Esophagus muscularis mucosa (tissue), 4 donors: ENCODE data around the gene C17orf114.

Experiments
- EP300 ChIP-seq: sonication (generic); formaldehyde crosslinking; IDR thresholded peaks from one replicate; pipeline ENCODE4 v1.6.1; 2017; ENCODE audit warnings: antibody characterized with exemption
- POLR2A ChIP-seq: fragments of 450-650 bp; IDR thresholded peaks from one replicate; pipeline ENCODE4 v1.6.1; 2017; ENCODE audit warnings: antibody characterized with exemption, moderate library complexity, mild to moderate bottlenecking, low read depth
- POLR2AphosphoS5 ChIP-seq, 2 donors: sonication (generic); formaldehyde crosslinking; IDR thresholded peaks; one replicate each; pipeline ENCODE4 v1.6.1; 2017; ENCODE audit warnings: antibody characterized with exemption in 2 of 2
- TF ChIP-seq, protein P1 (sequence below), 3 experiments: fragments of 200-600 bp in 2 of 3; fragments of 450-650 bp in 1 of 3; sonication (generic) in 2 of 3; IDR thresholded peaks; one replicate each; pipeline ENCODE4 v1.5.1; 2017 to 2019; ENCODE audit warnings: antibody characterized with exemption in 3 of 3, mild to moderate bottlenecking in 2 of 3, moderate library complexity in 1 of 3

DNA sequence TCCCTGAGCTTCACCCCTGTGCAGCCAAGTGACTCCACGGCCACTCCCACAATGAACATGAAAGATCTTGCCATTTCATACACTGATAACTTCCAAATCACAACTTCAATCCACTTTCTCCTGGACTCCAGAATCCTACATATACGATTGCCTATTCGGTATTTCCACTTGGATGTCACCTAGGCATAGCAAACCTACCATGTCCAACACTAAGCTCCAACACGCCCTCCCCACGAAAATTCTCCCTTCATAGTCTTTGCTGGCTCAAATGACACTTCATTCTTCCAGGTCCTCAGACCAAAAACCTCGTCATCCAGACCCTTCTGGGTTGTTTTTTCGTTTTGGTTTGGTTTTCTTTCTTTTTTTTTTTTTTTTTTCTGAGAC is 11.4 kb downstream of the C17orf114 start:
- no peak for TF ChIP-seq EP300
- TF ChIP-seq, protein P1, sequence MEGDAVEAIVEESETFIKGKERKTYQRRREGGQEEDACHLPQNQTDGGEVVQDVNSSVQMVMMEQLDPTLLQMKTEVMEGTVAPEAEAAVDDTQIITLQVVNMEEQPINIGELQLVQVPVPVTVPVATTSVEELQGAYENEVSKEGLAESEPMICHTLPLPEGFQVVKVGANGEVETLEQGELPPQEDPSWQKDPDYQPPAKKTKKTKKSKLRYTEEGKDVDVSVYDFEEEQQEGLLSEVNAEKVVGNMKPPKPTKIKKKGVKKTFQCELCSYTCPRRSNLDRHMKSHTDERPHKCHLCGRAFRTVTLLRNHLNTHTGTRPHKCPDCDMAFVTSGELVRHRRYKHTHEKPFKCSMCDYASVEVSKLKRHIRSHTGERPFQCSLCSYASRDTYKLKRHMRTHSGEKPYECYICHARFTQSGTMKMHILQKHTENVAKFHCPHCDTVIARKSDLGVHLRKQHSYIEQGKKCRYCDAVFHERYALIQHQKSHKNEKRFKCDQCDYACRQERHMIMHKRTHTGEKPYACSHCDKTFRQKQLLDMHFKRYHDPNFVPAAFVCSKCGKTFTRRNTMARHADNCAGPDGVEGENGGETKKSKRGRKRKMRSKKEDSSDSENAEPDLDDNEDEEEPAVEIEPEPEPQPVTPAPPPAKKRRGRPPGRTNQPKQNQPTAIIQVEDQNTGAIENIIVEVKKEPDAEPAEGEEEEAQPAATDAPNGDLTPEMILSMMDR (IDR thresholded peaks at IDR 0.05), result no peak
- TF ChIP-seq POLR2A, result no peak
- TF ChIP-seq POLR2AphosphoS5 (IDR thresholded peaks at IDR 0.05), result no peak
